Duodenal mucosa (tissue), 2 donors: Measurements from ENCODE around the gene DMRTC2.

ENCODE experiments used
- H3K27ac ChIP-seq: one replicate; pipeline ENCODE4 v1.7.0; 2013; ENCODE audit warnings: low read depth, low read length
- H3K27me3 ChIP-seq, 2 donors: one replicate each; pipeline ENCODE4 v1.7.0; 2013; ENCODE audit warnings: low read length in 2 of 2, control low read depth in 1 of 2; ENCODE audit not compliant: insufficient read depth in 2 of 2, control insufficient read depth in 1 of 2
- H3K36me3 ChIP-seq, 2 donors: one replicate each; pipeline ENCODE4 v1.7.0; 2013; ENCODE audit warnings: low read length in 2 of 2, control low read depth in 1 of 2; ENCODE audit not compliant: insufficient read depth in 2 of 2, control insufficient read depth in 1 of 2
- H3K4me1 ChIP-seq, 2 donors: one replicate each; pipeline ENCODE4 v1.7.0; 2013; ENCODE audit warnings: low read length in 2 of 2, control low read depth in 1 of 2; ENCODE audit not compliant: insufficient read depth in 2 of 2, control insufficient read depth in 1 of 2
- H3K4me3 ChIP-seq, 2 donors: one replicate each; pipeline ENCODE4 v1.7.0; 2013; ENCODE audit warnings: low read length in 2 of 2, low read depth in 1 of 2
- H3K9ac ChIP-seq, 2 donors: one replicate each; pipeline ENCODE4 v1.7.0; 2013; ENCODE audit warnings: low read length in 2 of 2, low read depth in 1 of 2
- H3K9me3 ChIP-seq, 2 donors: one replicate each; pipeline ENCODE4 v1.7.0; 2013; ENCODE audit warnings: low read length in 2 of 2, control low read depth in 1 of 2; ENCODE audit not compliant: control insufficient read depth in 1 of 2

Gene DMRTC2

DNA sequence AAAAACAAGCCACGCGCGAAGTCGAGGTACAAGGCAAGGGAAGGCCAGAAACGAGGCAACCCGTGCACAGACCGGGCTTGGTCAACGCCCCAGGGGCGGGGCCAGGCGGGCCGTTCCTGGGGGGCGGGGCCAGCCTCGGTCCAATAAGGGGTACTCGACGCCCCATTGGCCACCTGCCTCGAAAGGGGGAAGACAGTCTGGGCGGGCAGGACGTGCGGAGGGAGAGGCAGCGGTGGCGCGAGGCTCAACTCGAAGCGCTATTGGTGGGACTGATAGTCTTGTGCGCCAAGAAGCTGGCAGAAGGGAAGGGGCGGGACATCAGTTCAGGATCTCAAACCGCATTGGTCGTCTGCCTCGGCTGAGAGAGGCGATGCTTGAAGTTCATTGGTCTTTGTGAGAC lies 241 bp upstream of the DMRTC2 start, which contains the start of gene LYPD4:
TSS of gene LYPD4 (minus strand) at position 83 of the 400 bp plus-strand sequence. CDS start 5,398 bp downstream, outside the sequence.
- H3K4me3 ChIP-seq: no peak within 1 kb of the TSS
- H3K27ac ChIP-seq: no peak within 1 kb of the TSS
- no peaks in the 10 kb centered on the region for H3K36me3 ChIP-seq
- peaks cover 0 to 3% of the 10 kb centered on the region in 2 donors for H3K27me3 ChIP-seq
- H3K9ac ChIP-seq: no peak within 1 kb of the TSS
- H3K9me3 ChIP-seq: no peaks in the 10 kb centered on the region
- peaks cover 4 to 8% of the 10 kb centered on the region in 2 donors for H3K4me1 ChIP-seq

GRCh38 chr19:41845051-41845590 lies 279 bp downstream of the DMRTC2 start:
- no peak overlapping the region for H3K27ac ChIP-seq
- peaks cover 4 to 8% of the 10 kb centered on the region in 2 donors for H3K4me1 ChIP-seq
- H3K36me3 ChIP-seq: no peaks in the 10 kb centered on the region
- H3K9me3 ChIP-seq: no peaks in the 10 kb centered on the region
- no peak overlapping the region for H3K4me3 ChIP-seq
- H3K27me3 ChIP-seq: peaks cover 0 to 3% of the 10 kb centered on the region in 2 donors
- H3K9ac ChIP-seq: no peak overlapping the region

- H3K36me3 ChIP-seq: no peaks in the 10 kb centered on the region
- H3K9me3 ChIP-seq: no peaks in the 10 kb centered on the region
- H3K27ac ChIP-seq: no peak overlapping the region
- H3K4me3 ChIP-seq: no peak overlapping the region
- no peaks in the 10 kb centered on the region for H3K27me3 ChIP-seq
- H3K4me1 ChIP-seq: peaks cover 4 to 8% of the 10 kb centered on the region in 2 donors
- H3K9ac ChIP-seq: no peak overlapping the region
Observed at GRCh38 chr19:41847351-41848105, 2.7 kb downstream of the DMRTC2 start.

DNA sequence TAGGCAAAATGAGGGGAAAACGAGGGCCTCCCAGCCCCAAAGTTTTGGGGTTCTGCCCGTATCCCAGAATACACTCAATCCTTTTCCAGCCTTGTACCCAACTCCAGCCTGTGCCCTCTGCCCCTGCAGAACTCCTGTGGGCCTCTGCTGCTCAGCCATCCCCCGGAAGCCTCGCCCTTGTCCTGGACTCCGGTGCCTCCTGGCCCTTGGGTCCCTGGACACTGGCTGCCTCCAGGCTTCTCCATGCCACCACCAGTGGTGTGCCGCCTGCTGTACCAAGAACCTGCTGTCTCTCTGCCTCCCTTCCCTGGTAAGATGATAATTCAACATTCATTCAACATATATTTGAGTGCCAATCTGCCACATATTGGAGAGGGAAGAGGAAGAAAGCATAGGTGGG lies 3.8 kb downstream of the DMRTC2 start:
- peaks cover 1 to 3% of the 10 kb centered on the region in 2 donors for H3K27me3 ChIP-seq
- no peak overlapping the region for H3K4me3 ChIP-seq
- no peaks in the 10 kb centered on the region for H3K36me3 ChIP-seq
- no peak overlapping the region for H3K27ac ChIP-seq
- H3K4me1 ChIP-seq: no peaks in the 10 kb centered on the region
- no peaks in the 10 kb centered on the region for H3K9me3 ChIP-seq
- H3K9ac ChIP-seq: no peak overlapping the region

- Histone ChIP-seq H3K4me3 (no peak overlapping the region), H3K27ac (no peak overlapping the region), H3K9ac (no peak overlapping the region), H3K27me3 (peaks cover 5 to 6% of the 10 kb centered on the region in 2 donors), H3K4me1 (no peaks in the 10 kb centered on the region), H3K9me3 (no peaks in the 10 kb centered on the region), H3K36me3 (no peaks in the 10 kb centered on the region)
Observed at GRCh38 chr19:41849067-41849466, 4.2 kb downstream of the DMRTC2 start.

GRCh38 chr19:41850381-41850780 lies 5.5 kb downstream of the DMRTC2 start:
- peaks cover 6 to 7% of the 10 kb centered on the region in 2 donors for H3K27me3 ChIP-seq
- H3K27ac ChIP-seq: no peak overlapping the region
- H3K9me3 ChIP-seq: no peaks in the 10 kb centered on the region
- no peaks in the 10 kb centered on the region for H3K4me1 ChIP-seq
- no peaks in the 10 kb centered on the region for H3K36me3 ChIP-seq
- H3K4me3 ChIP-seq: no peak overlapping the region
- no peak overlapping the region for H3K9ac ChIP-seq

- no peak overlapping the region for H3K27ac ChIP-seq
- no peaks in the 10 kb centered on the region for H3K36me3 ChIP-seq
- H3K4me1 ChIP-seq: no peaks in the 10 kb centered on the region
- H3K9me3 ChIP-seq: no peaks in the 10 kb centered on the region
- no peak overlapping the region for H3K4me3 ChIP-seq
- H3K9ac ChIP-seq: no peak overlapping the region
- H3K27me3 ChIP-seq: peaks cover 6 to 7% of the 10 kb centered on the region in 2 donors
Observed at GRCh38 chr19:41851456-41851855, 6.6 kb downstream of the DMRTC2 start.

DNA sequence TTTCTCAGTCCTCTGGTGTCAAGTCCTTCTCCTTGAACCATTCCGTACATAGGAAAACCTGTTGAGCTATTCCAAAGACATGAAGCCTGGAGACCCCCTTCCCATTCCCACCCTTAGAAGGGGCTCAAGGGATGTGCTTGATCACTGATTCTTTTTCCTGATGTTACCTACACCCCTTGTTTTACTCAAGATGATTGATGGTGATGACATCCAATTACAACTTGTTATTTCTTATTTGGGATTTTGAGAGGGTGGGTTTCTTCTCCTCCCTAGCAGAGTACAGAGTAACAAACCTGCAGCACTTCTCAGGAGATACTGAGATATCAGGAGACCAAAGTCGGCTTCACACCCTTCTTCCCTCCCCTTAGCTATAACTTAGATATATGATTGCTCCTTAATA lies 8.5 kb downstream of the DMRTC2 start:
- Histone ChIP-seq H3K4me3 (no peak overlapping the region), H3K9ac (no peak overlapping the region), H3K4me1 (no peaks in the 10 kb centered on the region), H3K27ac (no peak overlapping the region), H3K36me3 (no peaks in the 10 kb centered on the region), H3K27me3 (peaks cover 6 to 7% of the 10 kb centered on the region in 2 donors), H3K9me3 (no peaks in the 10 kb centered on the region)

DNA sequence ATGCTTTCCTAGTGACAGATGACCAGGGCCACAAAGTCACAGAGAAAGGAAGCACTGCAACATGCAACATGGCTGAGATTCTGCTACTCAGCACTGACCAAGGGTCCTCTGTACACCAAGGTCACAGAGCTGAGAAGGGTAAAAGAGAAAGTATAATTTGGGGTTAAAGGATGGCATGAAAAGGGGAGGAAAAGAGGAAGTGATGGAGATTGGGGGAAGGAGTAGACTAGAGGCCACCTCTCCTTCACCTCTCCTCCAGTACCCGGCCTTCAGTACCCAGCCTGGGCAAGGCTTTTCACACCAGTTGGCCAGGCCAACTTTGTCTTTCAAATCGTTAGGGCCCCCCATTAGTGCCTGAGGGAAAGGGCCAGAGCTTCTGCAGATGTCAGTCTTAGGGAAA lies 8.9 kb downstream of the DMRTC2 start:
- no peak overlapping the region for H3K9ac ChIP-seq

DNA sequence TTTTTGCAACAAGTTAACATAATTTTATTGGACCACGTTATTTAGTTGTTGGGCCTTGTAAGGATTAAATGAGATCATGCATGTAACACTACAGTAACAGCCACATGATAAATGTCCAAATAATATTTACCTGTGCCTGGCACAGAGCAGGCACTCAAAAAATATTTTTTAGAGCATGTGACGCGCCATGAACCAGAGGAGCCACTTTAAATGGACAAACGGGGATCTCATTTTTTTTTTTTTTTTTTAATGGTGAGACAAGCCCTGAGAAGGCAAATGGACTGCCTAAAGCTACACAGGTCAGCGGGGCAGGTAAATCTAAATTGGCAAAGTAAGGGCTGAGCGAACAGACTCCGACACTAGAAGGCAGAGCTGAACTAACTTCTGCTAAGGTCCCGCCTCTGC lies 14.4 kb downstream of the DMRTC2 start:
- peak overlapping the region in 1 of 2 donors; percentile 38 for H3K9ac ChIP-seq
- H3K9me3 ChIP-seq: no peaks in the 10 kb centered on the region
- H3K4me3 ChIP-seq: peak overlapping the region; percentile 47 to 96
- peaks cover 30 to 40% of the 10 kb centered on the region in 2 donors for H3K4me1 ChIP-seq
- H3K27ac ChIP-seq: no peak overlapping the region
- peaks cover 27 to 32% of the 10 kb centered on the region in 2 donors for H3K36me3 ChIP-seq
- peaks cover 0 to under 1% of the 10 kb centered on the region in 2 donors for H3K27me3 ChIP-seq

More for the DNA sequence above, 8.9 kb downstream of the DMRTC2 start:
- Histone ChIP-seq H3K4me3 (no peak overlapping the region), H3K27me3 (peaks cover 6 to 7% of the 10 kb centered on the region in 2 donors), H3K9me3 (no peaks in the 10 kb centered on the region), H3K27ac (no peak overlapping the region), H3K4me1 (no peaks in the 10 kb centered on the region), H3K36me3 (no peaks in the 10 kb centered on the region)
